PC-3 (cell line): Measurements from ENCODE around the gene FAM89B.

Experiments used
- EZH2 ChIP-seq: fragments of 300-600 bp; sonication (generic); IDR thresholded peaks from one replicate; pipeline ENCODE4 v1.6.1; 2017; ENCODE audit warnings: antibody characterized with exemption, mild to moderate bottlenecking, low read length; ENCODE audit not compliant: unreplicated experiment
- TF ChIP-seq, protein P1 (sequence below): fragments of 300-600 bp; sonication (generic); conservative IDR thresholded peaks from 2 replicates; pipeline ENCODE4 v1.5.1; 2017; ENCODE audit warnings: antibody characterized with exemption, low read depth, mild to moderate bottlenecking, low read length

DNA sequence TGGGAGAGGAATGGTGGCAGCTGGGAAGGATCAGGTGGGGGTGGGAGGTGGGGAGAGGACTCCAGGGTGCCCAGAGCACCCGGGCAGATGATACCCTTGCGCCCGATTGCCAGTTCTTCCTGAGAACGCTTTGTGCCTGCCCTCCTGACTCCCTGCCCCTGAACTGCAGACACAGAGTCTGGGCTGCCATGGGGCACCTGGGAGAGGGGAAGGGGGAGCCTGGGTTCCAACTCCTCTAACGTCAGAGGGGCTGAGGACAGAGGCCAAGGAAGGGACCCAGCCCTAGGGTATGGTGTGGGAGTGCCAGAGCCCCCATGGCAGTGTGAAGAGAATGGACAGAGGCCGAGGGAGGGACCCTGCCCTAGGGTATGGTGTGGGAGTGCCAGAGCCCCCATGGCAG lies 24.2 kb downstream of the FAM89B start:
- TF ChIP-seq, protein P1, sequence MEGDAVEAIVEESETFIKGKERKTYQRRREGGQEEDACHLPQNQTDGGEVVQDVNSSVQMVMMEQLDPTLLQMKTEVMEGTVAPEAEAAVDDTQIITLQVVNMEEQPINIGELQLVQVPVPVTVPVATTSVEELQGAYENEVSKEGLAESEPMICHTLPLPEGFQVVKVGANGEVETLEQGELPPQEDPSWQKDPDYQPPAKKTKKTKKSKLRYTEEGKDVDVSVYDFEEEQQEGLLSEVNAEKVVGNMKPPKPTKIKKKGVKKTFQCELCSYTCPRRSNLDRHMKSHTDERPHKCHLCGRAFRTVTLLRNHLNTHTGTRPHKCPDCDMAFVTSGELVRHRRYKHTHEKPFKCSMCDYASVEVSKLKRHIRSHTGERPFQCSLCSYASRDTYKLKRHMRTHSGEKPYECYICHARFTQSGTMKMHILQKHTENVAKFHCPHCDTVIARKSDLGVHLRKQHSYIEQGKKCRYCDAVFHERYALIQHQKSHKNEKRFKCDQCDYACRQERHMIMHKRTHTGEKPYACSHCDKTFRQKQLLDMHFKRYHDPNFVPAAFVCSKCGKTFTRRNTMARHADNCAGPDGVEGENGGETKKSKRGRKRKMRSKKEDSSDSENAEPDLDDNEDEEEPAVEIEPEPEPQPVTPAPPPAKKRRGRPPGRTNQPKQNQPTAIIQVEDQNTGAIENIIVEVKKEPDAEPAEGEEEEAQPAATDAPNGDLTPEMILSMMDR, result no peak
- no peak for TF ChIP-seq EZH2
